ENCODE data around the gene CA5A. TPM values are rescaled to one million over a fixed set of nuclear protein-coding genes. Genes with fewer than 3 reads are reported as not detected.

CA5A gene
- total and polyA plus RNA-seq, 9 donors = 0.02 to 0.05 TPM; not detected in 7

DNA sequence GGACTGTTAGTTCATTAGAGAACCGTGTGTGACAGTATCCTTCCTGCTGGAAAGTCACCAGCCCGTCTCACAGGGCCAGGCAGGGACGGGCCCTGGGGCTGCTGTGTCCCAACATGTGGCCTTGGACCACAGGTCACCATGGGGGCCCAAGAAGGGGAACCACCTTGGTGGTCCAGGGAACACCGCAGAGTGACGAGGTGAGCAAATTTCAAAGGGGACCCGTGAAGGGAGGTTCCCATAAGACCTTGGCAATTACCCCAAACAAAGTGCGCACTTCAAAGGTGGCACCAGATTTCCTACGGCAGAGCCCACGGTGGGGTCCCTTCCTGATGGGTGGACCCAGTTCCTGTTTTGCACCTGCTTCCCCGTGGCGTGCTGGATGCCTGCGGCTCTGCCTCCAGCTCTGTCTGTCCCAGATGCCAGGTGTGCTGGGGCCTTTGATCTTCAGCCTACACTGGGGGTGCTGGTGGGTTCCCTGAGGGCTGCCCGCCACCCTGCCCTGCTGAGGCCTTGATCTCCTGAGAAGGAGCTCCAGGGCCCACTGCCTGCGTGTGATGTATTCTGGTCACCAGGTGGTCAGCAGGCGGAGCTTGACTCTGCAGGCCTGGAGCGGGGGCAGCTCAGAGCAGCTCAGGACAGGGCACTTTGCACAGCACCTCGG is 94.0 kb downstream of the CA5A start:
- TF ChIP-seq POLR2A (IDR thresholded peaks at IDR 0.05) (no peak), EP300 (IDR thresholded peaks at IDR 0.05) (no peak), CTCF (IDR thresholded peaks at IDR 0.05) (no peak)
- intact Hi-C loops (cut with DNase I) = no loop called here
- peak in 1 of 5 donors; percentile 28 for DNase-seq
- 84 to 91% (median 88%) methylated on average over 12 to 17 of the region's 17 CpGs for WGBS, 3 donors
- no peaks in the 10 kb centered on the region for H3K27me3 ChIP-seq
- H3K4me3 ChIP-seq = no peak overlapping the region
- no peaks in the 10 kb centered on the region for H3K9me3 ChIP-seq
- H3K4me1 ChIP-seq (ENCODE audit: insufficient read depth) = no peaks in the 10 kb centered on the region
- no peaks in the 10 kb centered on the region for H3K36me3 ChIP-seq
- H3K27ac ChIP-seq = no peak overlapping the region

DNA sequence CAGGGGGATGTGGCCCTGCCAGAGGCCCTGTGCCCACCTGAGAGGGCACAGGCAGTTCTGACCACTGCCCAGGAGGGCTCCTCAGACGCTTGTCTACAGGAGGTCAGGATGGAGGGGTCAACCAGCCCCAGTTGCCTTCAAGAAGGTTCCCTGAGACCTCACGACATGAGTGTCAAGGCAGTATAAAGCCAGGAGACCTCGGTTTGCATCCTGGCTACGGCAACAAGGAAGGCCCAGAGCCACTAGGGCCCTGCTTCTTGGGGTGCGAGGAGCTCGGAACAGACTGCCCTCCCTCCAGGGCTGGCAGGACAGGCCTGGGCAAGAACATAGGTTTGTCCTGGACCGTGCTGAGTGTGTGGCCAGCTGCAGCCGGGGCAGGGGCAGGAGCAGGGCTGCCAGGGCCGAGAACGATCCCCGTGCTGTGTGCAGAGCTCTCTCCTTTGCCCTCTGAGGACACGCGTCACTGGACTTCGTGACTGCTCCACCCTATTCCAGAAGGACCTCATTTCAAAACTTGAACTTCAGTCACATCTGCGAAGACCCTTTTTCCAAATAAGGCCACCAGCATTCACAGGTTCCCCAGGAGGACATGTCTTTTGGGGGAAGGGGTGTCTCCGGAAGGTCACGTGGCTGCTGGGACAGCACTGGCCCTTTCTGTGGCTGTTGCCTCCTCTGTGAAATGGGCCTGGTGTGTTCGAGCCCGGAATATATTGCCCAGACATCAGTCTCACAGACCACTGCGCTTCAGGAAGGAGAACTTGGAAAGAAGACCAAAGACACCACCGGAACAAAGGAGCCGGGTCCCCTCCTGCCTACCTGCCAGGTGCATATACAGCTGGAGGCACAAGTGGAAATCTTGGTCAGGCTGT is 94.8 kb downstream of the CA5A start:
- Histone ChIP-seq H3K4me1 (ENCODE audit: insufficient read depth) (no peaks in the 10 kb centered on the region), H3K9me3 (no peaks in the 10 kb centered on the region), H3K27me3 (no peaks in the 10 kb centered on the region), H3K4me3 (no peak overlapping the region), H3K36me3 (no peaks in the 10 kb centered on the region), H3K27ac (no peak overlapping the region)
- TF ChIP-seq CTCF (IDR thresholded peaks at IDR 0.05) (no peak), EP300 (IDR thresholded peaks at IDR 0.05) (no peak), POLR2A (IDR thresholded peaks at IDR 0.05) (no peak)
- intact Hi-C loops (cut with DNase I) = no loop called here
- WGBS, 3 donors = 93 to 95% (median 94%) methylated on average over 22 of the region's 22 CpGs
- no peak for DNase-seq

DNA sequence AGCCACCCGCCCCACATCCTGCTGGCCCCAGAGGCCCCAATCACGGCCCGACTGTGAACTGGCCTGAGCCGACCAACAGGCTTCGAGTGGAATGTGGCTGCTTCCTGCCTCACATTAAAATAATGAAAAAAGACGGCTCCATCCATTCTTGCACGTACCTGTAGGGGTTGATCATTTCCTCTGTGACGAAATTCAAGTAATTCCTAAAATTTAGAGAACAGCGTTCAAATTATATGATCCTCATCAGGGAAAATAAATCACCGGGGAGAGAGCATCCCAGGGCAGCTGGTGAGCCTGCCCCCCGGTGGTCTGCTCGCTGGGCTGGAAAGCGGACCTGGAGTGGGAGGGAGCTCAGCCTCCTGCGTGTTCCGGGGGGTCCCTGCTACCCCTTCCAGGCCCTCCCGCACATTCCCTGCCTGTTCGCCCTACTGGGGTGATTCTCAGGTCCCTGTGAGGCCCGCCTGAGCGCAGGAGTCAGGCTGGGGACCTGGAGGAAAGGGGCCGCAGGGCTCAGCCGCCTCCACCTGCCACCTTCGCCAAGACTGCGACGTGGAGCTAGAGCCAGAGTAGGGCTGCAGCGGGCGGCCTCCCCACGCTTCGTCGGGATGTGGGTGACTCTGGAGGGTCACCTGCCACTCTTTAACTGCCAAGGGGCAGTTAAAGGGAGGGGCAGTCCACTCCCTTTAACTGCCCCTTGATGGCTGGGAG is 95.9 kb downstream of the CA5A start:
- intact Hi-C loops (cut with DNase I) = no loop called here
- Histone ChIP-seq H3K4me3 (no peak overlapping the region), H3K27ac (no peak overlapping the region), H3K9me3 (no peaks in the 10 kb centered on the region), H3K36me3 (no peaks in the 10 kb centered on the region), H3K27me3 (no peaks in the 10 kb centered on the region), H3K4me1 (ENCODE audit: insufficient read depth) (no peaks in the 10 kb centered on the region)
- 75 to 79% (median 75%) methylated on average over 29 of the region's 29 CpGs for WGBS, 3 donors
- TF ChIP-seq CTCF (IDR thresholded peaks at IDR 0.05) = no peak
- TF ChIP-seq EP300 (IDR thresholded peaks at IDR 0.05) = no peak
- TF ChIP-seq POLR2A (IDR thresholded peaks at IDR 0.05) = no peak
- DNase-seq = peak in 1 of 5 donors; percentile 28

DNA sequence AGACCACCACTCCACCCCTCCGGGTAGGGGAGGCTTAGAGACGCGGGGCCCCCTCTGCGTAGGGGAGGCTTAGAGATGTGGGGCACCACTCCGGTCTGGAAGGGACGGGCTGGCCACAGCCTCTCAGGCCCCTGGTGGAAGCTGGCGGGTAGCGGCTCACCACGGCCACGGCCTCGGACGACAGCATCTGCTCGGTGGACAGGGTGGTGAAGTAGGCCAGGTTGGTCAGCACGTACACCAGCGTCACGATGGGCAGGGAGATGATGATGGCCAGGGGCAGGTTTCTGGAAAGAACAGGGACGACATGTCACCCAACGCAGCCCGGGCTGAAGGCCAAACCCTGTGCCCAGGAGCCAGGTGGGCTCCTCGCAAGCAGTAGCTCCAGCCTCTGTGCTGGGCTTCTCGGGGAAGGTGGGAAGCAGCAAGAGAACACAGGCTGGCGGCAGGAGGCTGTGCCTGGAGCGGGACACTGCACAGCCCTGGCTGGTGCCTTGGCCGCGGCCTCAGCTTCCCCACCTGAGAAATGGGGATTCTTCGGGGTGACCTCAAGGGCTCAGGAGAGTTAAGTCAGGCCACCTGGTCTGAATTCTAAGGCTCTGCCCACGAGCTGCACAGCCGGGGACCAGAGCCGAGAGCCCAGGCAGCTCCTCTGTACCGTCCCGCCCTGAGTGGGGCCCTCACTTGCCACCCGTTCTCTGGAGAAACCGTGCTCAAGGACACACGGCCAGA is 96.6 kb downstream of the CA5A start:
- WGBS, 3 donors = 83 to 92% (median 88%) methylated on average over 33 to 34 of the region's 34 CpGs
- DNase-seq = peak in 1 of 5 donors; percentile 30
- H3K27ac ChIP-seq = no peak overlapping the region
- H3K4me1 ChIP-seq (ENCODE audit: insufficient read depth) = no peaks in the 10 kb centered on the region
- no peaks in the 10 kb centered on the region for H3K36me3 ChIP-seq
- no peaks in the 10 kb centered on the region for H3K27me3 ChIP-seq
- intact Hi-C loops (cut with DNase I) = no loop called here
- no peak overlapping the region for H3K4me3 ChIP-seq
- TF ChIP-seq CTCF (IDR thresholded peaks at IDR 0.05) (no peak), POLR2A (IDR thresholded peaks at IDR 0.05) (no peak), EP300 (IDR thresholded peaks at IDR 0.05) (no peak)
- H3K9me3 ChIP-seq = no peaks in the 10 kb centered on the region
